Fibroblast of skin of back (primary cell): ENCODE measurements around the gene COL26A1.
"Not testable (repeated sequence)": the region's sequence is repeated elsewhere in the genome, so short reads cannot be mapped to it uniquely, and the experiment has no call there.

Experiments
- DNase-seq: peaks from one replicate; pipeline ENCODE4 v3.0.0-alpha.2; 2013

Gene COL26A1

GRCh38 chr7:101554584-101555268 lies 192.1 kb downstream of the COL26A1 start:
- DNase-seq, result no peak

- DNase-seq, result no peak
These were observed 192.7 kb downstream of the COL26A1 start for GRCh38 chr7:101555269-101555920.

- no peak for DNase-seq
These were observed 193.2 kb downstream of the COL26A1 start for GRCh38 chr7:101555921-101556275.

GRCh38 chr7:101556453-101556968 lies 193.8 kb downstream of the COL26A1 start:
- no peak for DNase-seq

- DNase-seq, result no peak
These were observed 194.7 kb downstream of the COL26A1 start for GRCh38 chr7:101557421-101557820.

- DNase-seq, result no peak
These were observed 195.5 kb downstream of the COL26A1 start for GRCh38 chr7:101557978-101558741.

- no peak for DNase-seq
These were observed 196.2 kb downstream of the COL26A1 start for GRCh38 chr7:101558742-101559325.

GRCh38 chr7:101559586-101559985 lies 196.9 kb downstream of the COL26A1 start:
- no peak for DNase-seq

GRCh38 chr7:101560021-101560420 lies 197.3 kb downstream of the COL26A1 start:
- not testable (repeated sequence) for DNase-seq

GRCh38 chr7:101560856-101561255 lies 198.2 kb downstream of the COL26A1 start:
- no peak for DNase-seq

GRCh38 chr7:101561293-101561692 lies 198.6 kb downstream of the COL26A1 start:
- not testable (repeated sequence) for DNase-seq

- no peak for DNase-seq
These were observed 200.0 kb downstream of the COL26A1 start for GRCh38 chr7:101562531-101563197.

- DNase-seq, result no peak
These were observed 200.7 kb downstream of the COL26A1 start for GRCh38 chr7:101563198-101563901.

GRCh38 chr7:101563943-101564777 lies 201.5 kb downstream of the COL26A1 start:
- no peak for DNase-seq

GRCh38 chr7:101564778-101565211 lies 202.1 kb downstream of the COL26A1 start:
- DNase-seq, result peak; percentile 18

- DNase-seq, result no peak
These were observed 203.0 kb downstream of the COL26A1 start for GRCh38 chr7:101565601-101566209.

GRCh38 chr7:101567230-101567629 lies 204.6 kb downstream of the COL26A1 start:
- DNase-seq, result no peak

GRCh38 chr7:101572156-101572555 lies 209.5 kb downstream of the COL26A1 start:
- no peak for DNase-seq

GRCh38 chr7:101575168-101575567 lies 212.5 kb downstream of the COL26A1 start:
- no peak for DNase-seq

- no peak for DNase-seq
These were observed 213.0 kb downstream of the COL26A1 start for GRCh38 chr7:101575721-101576120.
